Measurements from ENCODE around the gene RESP18. TPM values are rescaled to one million over a fixed set of nuclear protein-coding genes. Genes with fewer than 3 reads are reported as not detected.

RESP18 gene
- total and polyA plus RNA-seq, 2 of the 4 experiments (the other 2 are of a cell fraction) = not detected

DNA sequence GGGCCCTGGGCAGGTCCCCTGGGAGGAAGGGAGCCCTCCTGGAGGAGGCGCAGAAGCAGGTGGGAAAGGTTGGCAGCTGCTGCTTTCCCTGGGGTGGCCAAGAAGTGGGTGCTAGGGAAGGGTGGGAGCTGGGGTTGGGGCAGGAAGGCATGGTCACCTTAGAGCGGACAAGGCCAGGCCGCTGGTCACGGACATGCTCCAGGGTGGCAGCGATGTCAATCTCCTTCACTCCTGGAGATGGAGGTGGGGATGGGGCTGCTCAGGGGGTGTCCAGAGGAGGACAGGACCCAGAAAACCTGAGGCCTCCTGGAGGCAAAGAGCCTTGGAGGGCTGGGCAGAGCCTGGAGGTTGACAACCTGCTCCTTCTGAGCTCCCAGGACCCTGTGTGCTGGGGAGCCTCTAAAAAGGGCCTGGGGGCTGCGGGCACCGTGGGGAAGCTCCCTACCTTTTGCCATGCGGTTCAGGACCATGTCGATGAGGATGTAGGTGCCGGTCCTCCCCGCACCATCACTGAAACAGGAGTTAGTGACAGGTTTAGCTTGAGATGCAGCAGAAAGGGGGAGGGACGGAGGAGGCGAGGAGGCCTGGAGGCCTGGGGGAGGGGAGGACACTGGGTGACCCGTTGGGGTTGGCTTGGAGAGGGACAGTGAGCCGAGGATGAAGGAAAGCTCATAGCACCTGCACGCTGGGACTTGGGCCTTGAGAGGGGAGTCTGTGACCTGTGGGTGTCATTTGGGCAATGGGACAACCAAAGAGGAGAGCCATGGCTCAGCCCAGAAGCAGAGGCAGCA, 42.0 kb downstream of the RESP18 start:
- 0 out of 2 replicates have a peak overlapping the region, but pooled peaks have one; percentile 32 for H2BK20ac ChIP-seq (ENCODE audit: low read depth, low read length)
- peak overlapping the region; percentile 81; the same call in 1 of the 2 replicates for H4K91ac ChIP-seq (ENCODE audit: insufficient read depth, low read depth, low read length)
- H3K36me3 ChIP-seq (ENCODE audit: control insufficient read depth, insufficient read depth, low read length) = peaks cover 10% of the 10 kb centered on the region; the same call in 1 of the 2 replicates
- ChIA-PET CTCF (no interaction called here), POLR2A (ENCODE audit: unreplicated experiment) (no interaction called here)
- H4K5ac ChIP-seq (ENCODE audit: low read depth, low read length) = no peak overlapping the region; the same call in 1 of the 2 replicates
- H2AK9ac ChIP-seq (replicated peaks; ENCODE audit: low read depth, low read length, poor library complexity) = peak overlapping the region; percentile 94
- H3K56ac ChIP-seq (ENCODE audit: extremely low read depth, insufficient read depth, low read length) = no peak overlapping the region
- DNase-seq (no peak), ATAC-seq (ENCODE audit: low read depth) (no peak)
- peak overlapping the region; percentile 77 for H2AFZ ChIP-seq (replicated peaks; ENCODE audit: low read length, poor library complexity)
- intact Hi-C loops (cut with micrococcal nuclease) = no loop called here
- H3K27ac ChIP-seq (ENCODE audit: insufficient read depth, low read length) = no peak overlapping the region
- peak overlapping the region; percentile 74; the same call in 1 of the 2 replicates for H2AK5ac ChIP-seq (ENCODE audit: low read depth, low read length)
- peak overlapping the region; percentile 86; the same call in 1 of the 2 replicates for H3K4ac ChIP-seq (ENCODE audit: low read depth, low read length)
- H3K4me3 ChIP-seq (ENCODE audit: insufficient read depth, low read depth, low read length) = no peak overlapping the region
- peaks cover 20% of the 10 kb centered on the region for H3K4me1 ChIP-seq (ENCODE audit: control insufficient read depth, insufficient read depth, low read length)
- H3K9ac ChIP-seq (ENCODE audit: low read depth, low read length) = no peak overlapping the region
- WGBS, 2 experiments (ENCODE audit: extremely low coverage in 2 of 2, insufficient read length in 1 of 2) = 91% methylated on average over 10 of the region's 16 CpGs; no CpG with 5 or more reads in 1 of the 2 experiments
- in situ Hi-C loops (cut with MboI; ENCODE audit: low sequenced_read_pairs) = no loop called here
- no peak overlapping the region for H3K14ac ChIP-seq (replicated peaks; ENCODE audit: low read depth, low read length)
- H3K27me3 ChIP-seq (ENCODE audit: control insufficient read depth, insufficient read depth, low read length) = no peaks in the 10 kb centered on the region
- TF ChIP-seq SMC3 (IDR thresholded peaks at IDR 0.05; ENCODE audit: low read depth, low read length) (no peak), RAD21 (IDR thresholded peaks at IDR 0.05; ENCODE audit: low read length) (no peak), MAZ (IDR thresholded peaks at IDR 0.05; ENCODE audit: borderline replicate concordance, low read depth, low read length) (no peak), NFE2L2 (IDR thresholded peaks at IDR 0.05; ENCODE audit: low read depth, low read length) (no peak)
- no peak overlapping the region; a peak in 1 of 4 replicates for H4K8ac ChIP-seq (ENCODE audit: low read depth in 2 of 2, low read length in 2 of 2)
- peaks cover 11% of the 10 kb centered on the region; the same call in 1 of the 2 replicates for H3K9me1 ChIP-seq (ENCODE audit: insufficient read depth, low read length)
- H4K20me1 ChIP-seq (ENCODE audit: insufficient read depth, low read length) = peaks cover 9% of the 10 kb centered on the region; the same call in 1 of the 2 replicates
- no peak overlapping the region for H3K4me2 ChIP-seq (ENCODE audit: low read depth, low read length)
- no peak overlapping the region for H2BK5ac ChIP-seq (ENCODE audit: low read depth, low read length, poor library complexity, severe bottlenecking)
- H3K18ac ChIP-seq (ENCODE audit: low read depth, low read length) = no peak overlapping the region
- H2BK120ac ChIP-seq (ENCODE audit: low read depth, low read length) = no peak overlapping the region; the same call in 1 of the 2 replicates
- H3K23ac ChIP-seq (ENCODE audit: low read depth, low read length) = no peak overlapping the region
- H2BK15ac ChIP-seq (ENCODE audit: low read depth, low read length) = no peak overlapping the region; the same call in 2 of the 3 replicates
- dilution Hi-C loops (cut with HindIII; ENCODE audit: low sequenced_read_pairs, unreplicated experiment) = no loop called here
- H3K79me1 ChIP-seq (ENCODE audit: low read depth in 1 of 2, low read length in 2 of 2) = no peaks in the 10 kb centered on the region
- H3K9me3 ChIP-seq (ENCODE audit: control insufficient read depth, insufficient read depth, low read length) = no peaks in the 10 kb centered on the region
- no TSS peak for BruUV-seq (replicated peaks)

Measured in IMR-90 (cell line).